HG02642 (cell line): Measurements from ENCODE around the gene SSMEM1.
"Not testable (repeated sequence)": the region's sequence is repeated elsewhere in the genome, so short reads cannot be mapped to it uniquely, and the experiment has no call there.

ENCODE experiments used
- ATAC-seq: cut with Tn5 transposase; IDR thresholded peaks from one replicate; pipeline ENCODE4 v1.9.1; 2021; ENCODE audit warnings: mild to moderate bottlenecking; ENCODE audit not compliant: unreplicated experiment, poor library complexity

The SSMEM1 gene

GRCh38 chr7:130207642-130208041 lies at the start of gene SSMEM1:
TSS of gene SSMEM1 (plus strand) at chr7:130207860. CDS start at chr7:130207911, 51 bp downstream.
- no peak for ATAC-seq

GRCh38 chr7:130160023-130160422 lies 47.6 kb upstream of the SSMEM1 start:
- ATAC-seq, result no peak

GRCh38 chr7:130160455-130160854 lies 47.2 kb upstream of the SSMEM1 start:
- no peak for ATAC-seq

GRCh38 chr7:130162196-130162595 lies 45.5 kb upstream of the SSMEM1 start:
- no peak for ATAC-seq

- no peak for ATAC-seq
These were observed 33.3 kb upstream of the SSMEM1 start for GRCh38 chr7:130174237-130174959.

- ATAC-seq, result no peak
These were observed 29.4 kb upstream of the SSMEM1 start for GRCh38 chr7:130178251-130178650.

GRCh38 chr7:130179631-130180030 lies 28.0 kb upstream of the SSMEM1 start:
- no peak for ATAC-seq

- no peak for ATAC-seq
These were observed 26.9 kb upstream of the SSMEM1 start for GRCh38 chr7:130180571-130181262.

- no peak for ATAC-seq
These were observed 26.4 kb upstream of the SSMEM1 start for GRCh38 chr7:130181263-130181605.

GRCh38 chr7:130182990-130183389 lies 24.7 kb upstream of the SSMEM1 start:
- peak; percentile 78 for ATAC-seq

GRCh38 chr7:130184349-130184748 lies 23.3 kb upstream of the SSMEM1 start:
- ATAC-seq, result not testable (repeated sequence)

- ATAC-seq, result no peak
These were observed 20.3 kb upstream of the SSMEM1 start for GRCh38 chr7:130187360-130187759.

- no peak for ATAC-seq
These were observed 18.3 kb upstream of the SSMEM1 start for GRCh38 chr7:130189343-130189742.

GRCh38 chr7:130191791-130192190 lies 15.9 kb upstream of the SSMEM1 start:
- ATAC-seq, result no peak

GRCh38 chr7:130195396-130195795 lies 12.3 kb upstream of the SSMEM1 start:
- no peak for ATAC-seq

- ATAC-seq, result no peak
These were observed 11.2 kb upstream of the SSMEM1 start for GRCh38 chr7:130196476-130196875.

GRCh38 chr7:130197094-130197493 lies 10.6 kb upstream of the SSMEM1 start:
- ATAC-seq, result no peak

GRCh38 chr7:130201796-130202195 lies 5.9 kb upstream of the SSMEM1 start:
- ATAC-seq, result no peak

- ATAC-seq, result peak; percentile 98
These were observed 2.3 kb upstream of the SSMEM1 start, which contains the start of gene TMEM209 for GRCh38 chr7:130205084-130205947. TSS of gene TMEM209 (minus strand) at chr7:130205406. CDS start at chr7:130205375, 31 bp downstream.

GRCh38 chr7:130207033-130207432 lies 627 bp upstream of the SSMEM1 start:
- ATAC-seq, result no peak

- no peak for ATAC-seq
These were observed 856 bp downstream of the SSMEM1 start for GRCh38 chr7:130208516-130208915.
